ENCODE data around the gene GCM1. TPM values are rescaled to one million over a fixed set of nuclear protein-coding genes. Genes with fewer than 3 reads are reported as not detected.

GCM1 gene, protein sequence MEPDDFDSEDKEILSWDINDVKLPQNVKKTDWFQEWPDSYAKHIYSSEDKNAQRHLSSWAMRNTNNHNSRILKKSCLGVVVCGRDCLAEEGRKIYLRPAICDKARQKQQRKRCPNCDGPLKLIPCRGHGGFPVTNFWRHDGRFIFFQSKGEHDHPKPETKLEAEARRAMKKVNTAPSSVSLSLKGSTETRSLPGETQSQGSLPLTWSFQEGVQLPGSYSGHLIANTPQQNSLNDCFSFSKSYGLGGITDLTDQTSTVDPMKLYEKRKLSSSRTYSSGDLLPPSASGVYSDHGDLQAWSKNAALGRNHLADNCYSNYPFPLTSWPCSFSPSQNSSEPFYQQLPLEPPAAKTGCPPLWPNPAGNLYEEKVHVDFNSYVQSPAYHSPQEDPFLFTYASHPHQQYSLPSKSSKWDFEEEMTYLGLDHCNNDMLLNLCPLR
- total RNA-seq, result under 1 TPM; 0.11 TPM

- POLR2A ChIA-PET, result no interaction called here
- Mint-ChIP-seq H3K27me3 (no peaks in the 10 kb centered on the region), H3K9me3 (no peaks in the 10 kb centered on the region), H3K36me3 (no peaks in the 10 kb centered on the region), H3K27ac (no peak within 1 kb of the TSS), H3K4me3 (no peak within 1 kb of the TSS), H3K4me1 (no peaks in the 10 kb centered on the region)
- no peak for DNase-seq
- ATAC-seq (ENCODE audit: low read depth), result no peak
Observed at GRCh38 chr6:53148684-53149083, at the start of gene GCM1. Gene GCM1, minus strand, starts transcription at chr6:53148841. Its CDS starts 3,209 bp downstream, at chr6:53145632.

GRCh38 chr6:53197553-53197952 is 48.9 kb upstream of the GCM1 start:
- Mint-ChIP-seq H3K4me3 (no peak overlapping the region), H3K27me3 (peaks cover 5% of the 10 kb centered on the region), H3K27ac (no peak overlapping the region), H3K4me1 (peaks cover 4% of the 10 kb centered on the region), H3K9me3 (no peaks in the 10 kb centered on the region), H3K36me3 (no peaks in the 10 kb centered on the region)
- no peak for ATAC-seq (ENCODE audit: low read depth)
- DNase-seq, result no peak
- POLR2A ChIA-PET, result no interaction called here

DNA sequence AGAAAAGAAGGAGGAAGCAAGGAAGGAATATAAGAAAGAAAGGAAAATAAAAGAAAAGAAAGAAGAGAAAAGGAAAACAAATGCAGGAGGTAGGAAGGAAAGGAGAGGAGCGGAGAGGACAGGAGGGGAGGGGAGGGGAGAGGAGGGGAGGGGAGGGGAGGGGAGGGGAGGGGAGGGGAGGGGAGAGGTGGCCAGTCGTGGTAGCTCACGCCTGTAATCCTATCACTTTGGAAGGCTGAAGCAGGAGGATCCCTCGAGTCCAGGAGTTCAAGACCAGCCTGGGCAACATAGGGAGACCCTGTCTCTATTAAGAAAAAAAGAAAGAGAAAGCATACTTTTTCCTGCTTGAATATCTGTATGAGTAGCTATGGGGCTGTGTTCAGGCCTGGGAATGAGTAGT is 46.4 kb upstream of the GCM1 start:
- Mint-ChIP-seq H3K4me1 (peaks cover 4% of the 10 kb centered on the region), H3K27me3 (peaks cover 5% of the 10 kb centered on the region), H3K4me3 (no peak overlapping the region), H3K9me3 (no peaks in the 10 kb centered on the region), H3K27ac (no peak overlapping the region), H3K36me3 (no peaks in the 10 kb centered on the region)
- POLR2A ChIA-PET, result interaction anchor here (0.7 kb wide), 1 partner anchor 238 kb away, joined by 3 read pairs; no protein-coding TSS in a partner anchor
- ATAC-seq (ENCODE audit: low read depth) (no peak), DNase-seq (no peak)

GRCh38 chr6:53192682-53193188 is 44.1 kb upstream of the GCM1 start:
- no peak overlapping the region for H3K27ac Mint-ChIP-seq
- H3K4me3 Mint-ChIP-seq, result no peak overlapping the region
- no peaks in the 10 kb centered on the region for H3K36me3 Mint-ChIP-seq
- ATAC-seq (ENCODE audit: low read depth), result no peak
- no peak for DNase-seq
- H3K9me3 Mint-ChIP-seq, result no peaks in the 10 kb centered on the region
- H3K4me1 Mint-ChIP-seq, result peaks cover 10% of the 10 kb centered on the region
- peaks cover 4% of the 10 kb centered on the region for H3K27me3 Mint-ChIP-seq
- POLR2A ChIA-PET, result no interaction called here

- Mint-ChIP-seq H3K4me1 (peaks cover 10% of the 10 kb centered on the region), H3K4me3 (no peak overlapping the region), H3K27ac (no peak overlapping the region), H3K27me3 (no peaks in the 10 kb centered on the region), H3K9me3 (no peaks in the 10 kb centered on the region), H3K36me3 (no peaks in the 10 kb centered on the region)
- POLR2A ChIA-PET, result interaction anchor here (1.4 kb wide), 1 partner anchor 10 kb away, joined by 5 read pairs; no protein-coding TSS in a partner anchor
- no peak for ATAC-seq (ENCODE audit: low read depth)
- no peak for DNase-seq
Observed at GRCh38 chr6:53189554-53189953, 40.9 kb upstream of the GCM1 start.

GRCh38 chr6:53188833-53189232 is 40.2 kb upstream of the GCM1 start:
- no peaks in the 10 kb centered on the region for H3K9me3 Mint-ChIP-seq
- H3K27me3 Mint-ChIP-seq, result no peaks in the 10 kb centered on the region
- peak overlapping the region; percentile 89 for H3K4me3 Mint-ChIP-seq
- H3K4me1 Mint-ChIP-seq, result peaks cover 14% of the 10 kb centered on the region
- no peak for DNase-seq
- H3K36me3 Mint-ChIP-seq, result no peaks in the 10 kb centered on the region
- ATAC-seq (ENCODE audit: low read depth), result no peak
- H3K27ac Mint-ChIP-seq, result peak overlapping the region; percentile 98
- POLR2A ChIA-PET, result interaction anchor here (1.1 to 2.2 kb wide), 4 partner anchors 9 to 359 kb away, joined by 3 to 10 read pairs (median 6); partner anchors contain the start of gene ELOVL5

DNA sequence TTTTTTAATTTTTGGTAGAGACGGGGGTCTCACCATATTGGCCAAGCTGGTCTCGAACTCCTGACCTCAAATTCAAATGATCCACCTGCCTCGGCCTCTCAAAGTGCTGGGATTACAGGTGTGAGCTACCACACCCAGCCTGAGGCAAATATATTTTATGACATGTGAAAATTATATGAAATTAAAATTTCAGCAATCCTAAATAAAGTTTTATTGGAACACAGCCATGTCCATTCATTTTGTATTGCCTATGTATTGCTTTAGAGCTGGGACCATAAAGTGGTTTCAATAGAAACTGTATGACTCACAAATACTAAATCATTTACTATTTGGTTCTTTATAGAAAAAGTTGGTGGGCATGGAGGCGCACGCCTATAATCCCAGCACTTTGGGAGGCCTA is 32.0 kb upstream of the GCM1 start:
- no peak for DNase-seq
- no peak for ATAC-seq (ENCODE audit: low read depth)
- peaks cover 13% of the 10 kb centered on the region for H3K4me1 Mint-ChIP-seq
- H3K27me3 Mint-ChIP-seq, result no peaks in the 10 kb centered on the region
- POLR2A ChIA-PET, result no interaction called here
- H3K36me3 Mint-ChIP-seq, result no peaks in the 10 kb centered on the region
- no peak overlapping the region for H3K27ac Mint-ChIP-seq
- no peak overlapping the region for H3K4me3 Mint-ChIP-seq
- H3K9me3 Mint-ChIP-seq, result no peaks in the 10 kb centered on the region

- H3K36me3 Mint-ChIP-seq, result no peaks in the 10 kb centered on the region
- H3K27me3 Mint-ChIP-seq, result no peaks in the 10 kb centered on the region
- POLR2A ChIA-PET, result interaction anchor here (1.0 kb wide), 1 partner anchor 9 kb away, joined by 5 read pairs; no protein-coding TSS in a partner anchor
- DNase-seq, result no peak
- no peak overlapping the region for H3K4me3 Mint-ChIP-seq
- peak; percentile 69 for ATAC-seq (ENCODE audit: low read depth)
- H3K4me1 Mint-ChIP-seq, result peaks cover 13% of the 10 kb centered on the region
- no peaks in the 10 kb centered on the region for H3K9me3 Mint-ChIP-seq
- peak overlapping the region; percentile 83 for H3K27ac Mint-ChIP-seq
Observed at GRCh38 chr6:53179961-53180651, 31.5 kb upstream of the GCM1 start.

GRCh38 chr6:53178837-53179432 is 30.3 kb upstream of the GCM1 start:
- Mint-ChIP-seq H3K36me3 (no peaks in the 10 kb centered on the region), H3K27ac (no peak overlapping the region), H3K9me3 (no peaks in the 10 kb centered on the region), H3K4me3 (no peak overlapping the region), H3K27me3 (peaks cover 2% of the 10 kb centered on the region), H3K4me1 (peaks cover 9% of the 10 kb centered on the region)
- ATAC-seq (ENCODE audit: low read depth) (no peak), DNase-seq (no peak)
- POLR2A ChIA-PET, result no interaction called here

DNA sequence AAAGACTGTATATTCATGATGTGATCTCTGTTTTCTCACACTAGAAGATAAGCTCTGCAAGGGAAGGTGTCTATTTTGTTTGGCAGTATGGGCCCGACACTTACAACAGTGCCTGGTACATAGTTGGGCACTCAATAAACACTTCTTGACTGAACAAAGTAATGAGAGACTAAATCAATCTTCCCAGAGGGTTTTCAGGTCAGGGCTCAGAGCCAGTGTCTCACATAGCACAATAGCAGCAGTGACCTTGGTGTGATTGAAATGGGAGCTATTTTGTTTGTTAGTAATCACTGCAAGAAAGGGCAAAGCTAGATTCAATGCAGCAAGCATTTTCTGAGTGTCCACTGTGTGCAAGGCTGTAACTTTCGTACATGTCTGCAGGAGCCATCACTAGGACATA is 26.4 kb upstream of the GCM1 start:
- H3K4me3 Mint-ChIP-seq, result no peak overlapping the region
- H3K36me3 Mint-ChIP-seq, result no peaks in the 10 kb centered on the region
- POLR2A ChIA-PET, result interaction anchor here (0.6 kb wide), 1 partner anchor 9 kb away, joined by 3 read pairs; no protein-coding TSS in a partner anchor
- H3K27me3 Mint-ChIP-seq, result peaks cover 2% of the 10 kb centered on the region
- DNase-seq, result no peak
- H3K27ac Mint-ChIP-seq, result no peak overlapping the region
- peaks cover 6% of the 10 kb centered on the region for H3K4me1 Mint-ChIP-seq
- no peak for ATAC-seq (ENCODE audit: low read depth)
- H3K9me3 Mint-ChIP-seq, result no peaks in the 10 kb centered on the region

- Mint-ChIP-seq H3K27ac (no peak overlapping the region), H3K4me1 (no peaks in the 10 kb centered on the region), H3K36me3 (no peaks in the 10 kb centered on the region), H3K27me3 (peaks cover 2% of the 10 kb centered on the region), H3K9me3 (no peaks in the 10 kb centered on the region), H3K4me3 (no peak overlapping the region)
- POLR2A ChIA-PET, result interaction anchor here (1.1 kb wide), 1 partner anchor 141 kb away, joined by 3 read pairs; no protein-coding TSS in a partner anchor
- no peak for DNase-seq
- ATAC-seq (ENCODE audit: low read depth), result no peak
Observed at GRCh38 chr6:53172468-53172803, 23.8 kb upstream of the GCM1 start.

DNA sequence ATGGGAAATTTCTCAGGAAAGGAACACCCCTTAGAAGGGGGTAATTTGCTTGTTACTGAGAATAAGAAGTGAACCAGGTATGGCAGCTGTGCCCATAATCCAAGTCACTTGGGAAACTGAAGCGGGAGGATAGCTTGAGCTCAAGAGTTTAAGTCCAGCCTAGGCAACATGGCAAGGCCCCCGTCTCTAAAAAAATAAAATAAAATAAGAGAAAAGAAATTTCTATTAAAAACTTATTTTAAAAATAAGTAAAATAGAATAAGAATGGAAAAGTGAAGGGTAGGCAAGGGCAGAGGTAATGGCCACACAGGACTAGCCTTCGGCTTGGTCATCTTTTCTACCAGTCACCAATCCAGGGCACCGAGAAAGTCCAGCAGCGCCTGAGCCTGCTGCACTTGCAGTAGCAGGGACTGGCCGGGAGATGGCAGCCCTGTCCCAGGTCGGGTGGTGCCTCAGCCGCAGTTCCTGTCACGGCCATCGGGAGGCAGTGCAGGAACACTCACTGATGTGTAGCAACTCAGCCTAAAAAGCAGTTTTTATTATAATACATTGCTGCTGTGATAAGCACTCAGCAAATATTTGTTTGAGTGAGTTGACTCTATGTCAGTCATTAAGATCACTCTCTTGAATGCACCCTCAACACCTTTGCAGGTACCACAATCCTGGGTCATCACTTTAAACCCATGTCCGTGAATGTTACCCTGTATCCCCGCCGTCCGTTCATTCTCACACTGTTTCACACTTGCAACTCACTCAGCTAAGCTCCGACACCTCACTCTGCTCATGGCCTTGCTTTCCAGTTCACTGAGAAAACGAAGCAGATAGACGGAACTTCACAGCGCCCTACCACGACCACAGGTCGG is 23.2 kb upstream of the GCM1 start:
- no peaks in the 10 kb centered on the region for H3K4me1 Mint-ChIP-seq
- H3K9me3 Mint-ChIP-seq, result no peaks in the 10 kb centered on the region
- H3K27me3 Mint-ChIP-seq, result peaks cover 2% of the 10 kb centered on the region
- no peaks in the 10 kb centered on the region for H3K36me3 Mint-ChIP-seq
- no peak overlapping the region for H3K4me3 Mint-ChIP-seq
- peak; percentile 93 for DNase-seq
- no peak overlapping the region for H3K27ac Mint-ChIP-seq
- ATAC-seq (ENCODE audit: low read depth), result peak; percentile 84
- POLR2A ChIA-PET, result interaction anchor here (1.1 kb wide), 1 partner anchor 141 kb away, joined by 3 read pairs; no protein-coding TSS in a partner anchor
